ENCODE data around the gene POLR2B. TPM values are rescaled to one million over a fixed set of nuclear protein-coding genes. Genes with fewer than 3 reads are reported as not detected.
A peak's percentile ranks its signal among the peaks of the same experiment; 100 is the strongest.

POLR2B gene
- total RNA-seq, 1 donor from 2014 or later = 23.4 TPM

DNA sequence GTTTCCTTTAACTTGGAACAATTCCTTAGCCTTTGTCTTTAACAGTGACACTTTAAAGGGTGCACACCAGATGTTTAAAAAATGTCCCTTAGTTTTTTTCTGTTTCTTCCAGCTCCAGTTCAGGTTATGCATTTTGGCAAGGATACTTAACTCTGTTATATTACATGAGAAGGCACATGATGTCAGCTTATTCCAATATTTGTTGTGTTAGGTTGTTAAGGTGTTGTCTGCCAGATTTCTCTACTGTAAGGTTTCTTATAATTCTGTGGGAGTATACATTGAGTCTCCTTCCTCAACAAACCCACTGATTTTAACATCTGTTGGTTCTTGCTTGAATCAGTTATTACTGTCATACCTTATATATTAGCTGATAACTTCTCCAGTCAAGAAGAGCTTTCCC lies 37.7 kb upstream of the POLR2B start:
- Histone ChIP-seq H3K36me3 (peaks cover 6 to 8% of the 10 kb centered on the region in 2 donors), H3K27me3 (no peaks in the 10 kb centered on the region), H3K4me1 (no peaks in the 10 kb centered on the region), H3K4me3 (no peak overlapping the region), H3K9me3 (no peaks in the 10 kb centered on the region), H3K27ac (no peak overlapping the region)
- TF ChIP-seq, protein P1, sequence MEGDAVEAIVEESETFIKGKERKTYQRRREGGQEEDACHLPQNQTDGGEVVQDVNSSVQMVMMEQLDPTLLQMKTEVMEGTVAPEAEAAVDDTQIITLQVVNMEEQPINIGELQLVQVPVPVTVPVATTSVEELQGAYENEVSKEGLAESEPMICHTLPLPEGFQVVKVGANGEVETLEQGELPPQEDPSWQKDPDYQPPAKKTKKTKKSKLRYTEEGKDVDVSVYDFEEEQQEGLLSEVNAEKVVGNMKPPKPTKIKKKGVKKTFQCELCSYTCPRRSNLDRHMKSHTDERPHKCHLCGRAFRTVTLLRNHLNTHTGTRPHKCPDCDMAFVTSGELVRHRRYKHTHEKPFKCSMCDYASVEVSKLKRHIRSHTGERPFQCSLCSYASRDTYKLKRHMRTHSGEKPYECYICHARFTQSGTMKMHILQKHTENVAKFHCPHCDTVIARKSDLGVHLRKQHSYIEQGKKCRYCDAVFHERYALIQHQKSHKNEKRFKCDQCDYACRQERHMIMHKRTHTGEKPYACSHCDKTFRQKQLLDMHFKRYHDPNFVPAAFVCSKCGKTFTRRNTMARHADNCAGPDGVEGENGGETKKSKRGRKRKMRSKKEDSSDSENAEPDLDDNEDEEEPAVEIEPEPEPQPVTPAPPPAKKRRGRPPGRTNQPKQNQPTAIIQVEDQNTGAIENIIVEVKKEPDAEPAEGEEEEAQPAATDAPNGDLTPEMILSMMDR (IDR thresholded peaks at IDR 0.05) = no peak
- intact Hi-C loops (cut with DNase I) = no loop called here
- no peak for DNase-seq (ENCODE audit: low spot score in 2 of 2)

- H3K4me3 ChIP-seq = no peak overlapping the region
- H3K4me1 ChIP-seq = no peaks in the 10 kb centered on the region
- peaks cover 6 to 8% of the 10 kb centered on the region in 2 donors for H3K36me3 ChIP-seq
- no peak overlapping the region for H3K27ac ChIP-seq
- DNase-seq (ENCODE audit: low spot score in 2 of 2) = no peak
- no peaks in the 10 kb centered on the region for H3K9me3 ChIP-seq
- intact Hi-C loops (cut with DNase I) = no loop called here
- TF ChIP-seq, protein P1 (IDR thresholded peaks at IDR 0.05) = no peak
- H3K27me3 ChIP-seq = no peaks in the 10 kb centered on the region
These were observed 37.3 kb upstream of the POLR2B start for GRCh38 chr4:56941403-56941802.

- no peaks in the 10 kb centered on the region for H3K27me3 ChIP-seq
- TF ChIP-seq, protein P1 (IDR thresholded peaks at IDR 0.05) = no peak
- intact Hi-C loops (cut with DNase I) = no loop called here
- no peaks in the 10 kb centered on the region for H3K36me3 ChIP-seq
- H3K4me3 ChIP-seq = no peak overlapping the region
- no peak for DNase-seq (ENCODE audit: low spot score in 2 of 2)
- no peaks in the 10 kb centered on the region for H3K9me3 ChIP-seq
- no peak overlapping the region for H3K27ac ChIP-seq
- peaks cover 3 to 4% of the 10 kb centered on the region in 2 donors for H3K4me1 ChIP-seq
These were observed 24.8 kb upstream of the POLR2B start for GRCh38 chr4:56953680-56954520.

GRCh38 chr4:56958111-56958517 lies 20.6 kb upstream of the POLR2B start:
- peaks cover 14 to 15% of the 10 kb centered on the region in 2 donors for H3K36me3 ChIP-seq
- peaks cover 3 to 6% of the 10 kb centered on the region in 2 donors for H3K4me1 ChIP-seq
- peak overlapping the region; percentile 28 to 47 for H3K27ac ChIP-seq
- peak overlapping the region in 1 of 2 donors; percentile 25 for H3K4me3 ChIP-seq
- peak; percentile 53 to 97 for DNase-seq (ENCODE audit: low spot score in 2 of 2)
- H3K27me3 ChIP-seq = no peaks in the 10 kb centered on the region
- no peaks in the 10 kb centered on the region for H3K9me3 ChIP-seq
- intact Hi-C loops (cut with DNase I) = loop anchor here (1.0 to 2.0 kb wide), 2 partner anchors 19 to 49 kb away; partner anchors contain the start of gene NOA1
- TF ChIP-seq, protein P1 (IDR thresholded peaks at IDR 0.05) = no peak

DNA sequence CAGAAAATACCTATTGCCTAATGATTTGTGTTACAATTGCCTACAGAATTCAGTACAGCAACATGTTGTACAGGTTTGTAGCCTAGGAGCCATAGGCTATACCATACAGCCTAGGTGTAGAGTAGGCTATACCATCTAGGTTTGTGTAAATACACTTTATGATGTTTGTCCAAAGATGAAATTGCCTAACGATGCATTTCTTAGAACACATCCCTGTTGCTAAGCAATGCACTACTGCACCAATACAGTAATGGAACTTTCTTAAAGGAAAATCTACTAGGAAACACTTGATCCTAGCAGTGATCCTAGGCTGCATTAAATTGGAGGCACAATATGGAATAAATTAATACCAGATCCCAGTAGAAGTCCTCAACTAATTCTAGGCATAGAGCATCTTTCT lies 19.6 kb upstream of the POLR2B start:
- DNase-seq (ENCODE audit: low spot score in 2 of 2) = no peak
- Histone ChIP-seq H3K4me3 (no peak overlapping the region), H3K27me3 (no peaks in the 10 kb centered on the region), H3K4me1 (peaks cover 3 to 6% of the 10 kb centered on the region in 2 donors), H3K27ac (no peak overlapping the region), H3K36me3 (peaks cover 22 to 25% of the 10 kb centered on the region in 2 donors), H3K9me3 (no peaks in the 10 kb centered on the region)
- TF ChIP-seq, protein P1 (IDR thresholded peaks at IDR 0.05) = no peak
- intact Hi-C loops (cut with DNase I) = loop anchor here (2.0 kb wide), 1 partner anchor 50 kb away; no protein-coding TSS in a partner anchor
